K562 (cell line): Measurements from ENCODE around the gene RNF187. TPM values are rescaled to one million over a fixed set of nuclear protein-coding genes. Genes with fewer than 3 reads are reported as not detected.

ENCODE experiments used
- BRD9 ChIP-seq: fragments of 450-650 bp; IDR thresholded peaks from 2 replicates; pipeline ENCODE4 v1.6.1; 2018; ENCODE audit warnings: low read depth; ENCODE audit not compliant: partially characterized antibody
- CTCF ChIP-seq, 3 experiments: IDR thresholded peaks in 2 of 3; conservative IDR thresholded peaks in 1 of 3; 2 replicates each; pipeline ENCODE4 v1.5.1; 2011 to 2012; ENCODE audit warnings: low read length in 3 of 3, mild to moderate bottlenecking in 3 of 3, control low read depth in 2 of 3, improper control_type of control experiment in 1 of 3, inconsistent platforms in 1 of 3, low read depth in 1 of 3, mixed read lengths in 1 of 3, moderate library complexity in 1 of 3; ENCODE audit not compliant: insufficient read depth in 2 of 3
- GATA2 ChIP-seq: sonication (generic); formaldehyde crosslinking; IDR thresholded peaks from 2 replicates; pipeline ENCODE4 v1.4.0; 2020; ENCODE audit warnings: mild to moderate bottlenecking, missing genetic modification reagents
- L3MBTL2 ChIP-seq: fragments of 450-650 bp; IDR thresholded peaks from 2 replicates; pipeline ENCODE4 v1.6.1; 2016; ENCODE audit warnings: mild to moderate bottlenecking, moderate library complexity
- NFE2 ChIP-seq: IDR thresholded peaks from 2 replicates; pipeline ENCODE4 v1.6.1; 2014; ENCODE audit warnings: antibody characterized with exemption, low read depth
- REST ChIP-seq, 2 experiments: fragments of 450-650 bp; formaldehyde crosslinking in 1 of 2; IDR thresholded peaks; 2 replicates each; pipeline versions ENCODE4 v1.4.0 to v1.6.1; 2014 to 2020; ENCODE audit warnings: mild to moderate bottlenecking in 2 of 2, borderline replicate concordance in 1 of 2, low read depth in 1 of 2
- SRF ChIP-seq, 2 experiments: fragments of 250-450, 450-650 bp in 1 of 2; sonication (Bioruptor Pico) in 1 of 2; sonication (generic) in 1 of 2; formaldehyde crosslinking; IDR thresholded peaks; 2 replicates each; pipeline versions ENCODE4 v1.5.0 to v1.5.1; 2020 to 2022; ENCODE audit warnings: mild to moderate bottlenecking in 1 of 2, missing genetic modification reagents in 1 of 2
- TFAP4 ChIP-seq: sonication (generic); formaldehyde crosslinking; IDR thresholded peaks from 2 replicates; pipeline ENCODE4 v1.8.0; 2022; ENCODE audit warnings: missing genetic modification reagents, mild to moderate bottlenecking, moderate library complexity, borderline replicate concordance
- TOE1 ChIP-seq, 2 experiments: fragments of 450-650 bp in 1 of 2; sonication (generic) in 1 of 2; formaldehyde crosslinking in 1 of 2; IDR thresholded peaks; 2 replicates each; pipeline versions ENCODE4 v1.7.1 to v1.8.0; 2016 to 2022; ENCODE audit warnings: borderline replicate concordance in 2 of 2, mild to moderate bottlenecking in 2 of 2, antibody characterized with exemption in 1 of 2, inconsistent platforms in 1 of 2, low read depth in 1 of 2, missing genetic modification reagents in 1 of 2, moderate library complexity in 1 of 2
- XRCC4 ChIP-seq: IDR thresholded peaks from one replicate; pipeline ENCODE4 v1.6.1; 2011; ENCODE audit not compliant: insufficient read depth, insufficient read length; ENCODE audit errors: extremely low read depth
- ZBTB33 ChIP-seq: sonication (generic); formaldehyde crosslinking; IDR thresholded peaks from 2 replicates; pipeline ENCODE4 v1.8.1; 2023; ENCODE audit warnings: mild to moderate bottlenecking, missing genetic modification reagents
- polyA plus RNA-seq, 8 experiments: library from polyadenylated mRNA; depleted of rRNA in 4 of 8; stranded (reverse) in 5 of 8; unstranded in 3 of 8; fragments of >200 nt; fragmentation: Nextera tagmentation in 2 of 8; fragmentation: Illumina TruSeq in 1 of 8; extraction: Ambion mirVana in 2 of 8; extraction: Trizol in 1 of 8; gene quantifications; 2 replicates each; pipeline versions ENCODE4 v1.2.1 to v1.2.3, GENCODE V29; 2011 to 2014; ENCODE audit warnings: inconsistent platforms in 1 of 8, missing spikeins in 1 of 8
- total RNA-seq, 7 experiments: library from RNA; depleted of rRNA in 6 of 7; stranded (reverse); fragments of >200 nt in 6 of 7; fragmentation: Illumina TruSeq in 2 of 7; extraction: Trizol in 2 of 7; gene quantifications; 2 replicates each; pipeline versions ENCODE4 v1.2.1 to v1.2.3, GENCODE V29; 2011 to 2021; ENCODE audit warnings: low replicate concordance in 1 of 7

The RNF187 gene
- total and polyA plus RNA-seq, 9 of the 15 experiments (the other 6 are each of a cell fraction or from before 2014, with no cell fraction given): 2.3 to 119 (median 41.9) TPM

GRCh38 chr1:228463559-228464455, 23.4 kb upstream of the RNF187 start (continued):
- TF ChIP-seq ZBTB33 (CRISPR knock-in tag) (peak; percentile 83), XRCC4 (no peak), REST (IDR thresholded peaks at IDR 0.05; ENCODE audit: borderline replicate concordance) (peak; percentile 75), REST (CRISPR knock-in tag; IDR thresholded peaks at IDR 0.05; ENCODE audit: low read depth) (no peak; the same call in 1 of the 2 replicates), GATA2 (CRISPR knock-in tag) (peak; percentile 78; the same call in 1 of the 2 replicates), NFE2 (no peak), TFAP4 (peak; percentile 93), SRF (CRISPR knock-in tag; IDR thresholded peaks at IDR 0.05) (peak in 1 of 2 experiments; percentile 54; a peak in 1 of 4 replicates), TOE1 (IDR thresholded peaks at IDR 0.05; ENCODE audit: borderline replicate concordance) (peak; percentile 85; the same call in 1 of the 2 replicates), TOE1 (CRISPR knock-in tag; IDR thresholded peaks at IDR 0.05; ENCODE audit: borderline replicate concordance, low read depth) (peak; percentile 79; the same call in 1 of the 2 replicates), L3MBTL2 (peak; percentile 92), BRD9 (peak; percentile 43), CTCF (IDR thresholded peaks at IDR 0.05 in 2 of 3, conservative IDR thresholded peaks at IDR 0.05 in 1 of 3; ENCODE audit: insufficient read depth in 2 of 3, low read depth in 1 of 3, low read length in 3 of 3) (peak; percentile 60 to 70 (median 66))
